Adipocyte (in vitro differentiated cells): ENCODE data around the gene FIGNL2.
A peak's percentile ranks its signal among the peaks of the same experiment; 100 is the strongest.

Source experiments
- DNase-seq: peaks from one replicate; pipeline ENCODE4 v3.0.0-alpha.2; 2015; ENCODE audit warnings: low read depth
- H3K27me3 ChIP-seq: replicated peaks from 2 replicates; pipeline ENCODE4 v1.7.0; 2013; ENCODE audit warnings: mild to moderate bottlenecking, low read length, moderate library complexity; ENCODE audit not compliant: control insufficient read depth, insufficient read depth
- H3K36me3 ChIP-seq: 2 replicates; pipeline ENCODE4 v1.7.0; 2013; ENCODE audit warnings: low read length, mild to moderate bottlenecking, moderate library complexity; ENCODE audit not compliant: control insufficient read depth, insufficient read depth, severe bottlenecking
- H3K4me1 ChIP-seq: 2 replicates; pipeline ENCODE4 v1.7.0; 2013; ENCODE audit warnings: mild to moderate bottlenecking, low read length, moderate library complexity; ENCODE audit not compliant: control insufficient read depth, insufficient read depth
- H3K4me3 ChIP-seq: 2 replicates; pipeline ENCODE4 v1.7.0; 2013; ENCODE audit warnings: mild to moderate bottlenecking, low read length, moderate library complexity
- H3K9ac ChIP-seq: 2 replicates; pipeline ENCODE4 v1.7.0; 2013; ENCODE audit warnings: mild to moderate bottlenecking, low read length, moderate library complexity
- H3K9me3 ChIP-seq: 2 replicates; pipeline ENCODE4 v1.7.0; 2013; ENCODE audit warnings: mild to moderate bottlenecking, low read length, moderate library complexity; ENCODE audit not compliant: control insufficient read depth

The FIGNL2 gene

GRCh38 chr12:51865757-51866270 lies 17.3 kb upstream of the FIGNL2 start:
- no peaks in the 10 kb centered on the region for H3K36me3 ChIP-seq
- H3K9me3 ChIP-seq = no peaks in the 10 kb centered on the region
- no peak for DNase-seq
- H3K9ac ChIP-seq = no peak overlapping the region
- H3K4me3 ChIP-seq = no peak overlapping the region
- H3K27me3 ChIP-seq = peaks cover 28% of the 10 kb centered on the region
- peaks cover 17% of the 10 kb centered on the region for H3K4me1 ChIP-seq

- H3K4me1 ChIP-seq = peaks cover 17% of the 10 kb centered on the region
- peaks cover 22% of the 10 kb centered on the region for H3K27me3 ChIP-seq
Measured at GRCh38 chr12:51864833-51865670, 16.5 kb upstream of the FIGNL2 start.

GRCh38 chr12:51863933-51864832 lies 15.7 kb upstream of the FIGNL2 start:
- H3K9me3 ChIP-seq = no peaks in the 10 kb centered on the region
- H3K4me3 ChIP-seq = peak overlapping the region; percentile 69
- peak; percentile 32 for DNase-seq
- no peak overlapping the region for H3K9ac ChIP-seq
- peaks cover 17% of the 10 kb centered on the region for H3K4me1 ChIP-seq
- peaks cover 22% of the 10 kb centered on the region for H3K27me3 ChIP-seq
- H3K36me3 ChIP-seq = no peaks in the 10 kb centered on the region

More at GRCh38 chr12:51864833-51865670, 16.5 kb upstream of the FIGNL2 start:
- Histone ChIP-seq H3K9me3 (no peaks in the 10 kb centered on the region), H3K36me3 (no peaks in the 10 kb centered on the region), H3K4me3 (peak overlapping the region; percentile 69), H3K9ac (no peak overlapping the region)
- DNase-seq = no peak

- Histone ChIP-seq H3K9ac (no peak overlapping the region), H3K4me1 (peaks cover 11% of the 10 kb centered on the region), H3K27me3 (peaks cover 15% of the 10 kb centered on the region), H3K9me3 (no peaks in the 10 kb centered on the region), H3K4me3 (peak overlapping the region; percentile 69), H3K36me3 (no peaks in the 10 kb centered on the region)
- DNase-seq = no peak
Measured at GRCh38 chr12:51863363-51863932, 14.9 kb upstream of the FIGNL2 start.

GRCh38 chr12:51862947-51863346 lies 14.4 kb upstream of the FIGNL2 start:
- Histone ChIP-seq H3K4me1 (peaks cover 11% of the 10 kb centered on the region), H3K4me3 (no peak overlapping the region), H3K9me3 (no peaks in the 10 kb centered on the region), H3K36me3 (no peaks in the 10 kb centered on the region), H3K9ac (no peak overlapping the region), H3K27me3 (peaks cover 10% of the 10 kb centered on the region)
- no peak for DNase-seq

- Histone ChIP-seq H3K9me3 (no peaks in the 10 kb centered on the region), H3K4me3 (no peak overlapping the region), H3K36me3 (no peaks in the 10 kb centered on the region), H3K4me1 (peaks cover 17% of the 10 kb centered on the region), H3K9ac (no peak overlapping the region), H3K27me3 (peaks cover 10% of the 10 kb centered on the region)
- no peak for DNase-seq
Measured at GRCh38 chr12:51860986-51861385, 12.5 kb upstream of the FIGNL2 start.

- no peaks in the 10 kb centered on the region for H3K9me3 ChIP-seq
- peak overlapping the region; percentile 63 for H3K9ac ChIP-seq
- DNase-seq = peak; percentile 55
- peaks cover 14% of the 10 kb centered on the region for H3K4me1 ChIP-seq
- peak overlapping the region; percentile 73 for H3K4me3 ChIP-seq
- no peaks in the 10 kb centered on the region for H3K27me3 ChIP-seq
- H3K36me3 ChIP-seq = no peaks in the 10 kb centered on the region
Measured at GRCh38 chr12:51855586-51856428, 7.3 kb upstream of the FIGNL2 start.

GRCh38 chr12:51852404-51853137 lies 4.1 kb upstream of the FIGNL2 start:
- H3K4me3 ChIP-seq = no peak overlapping the region
- DNase-seq = peak; percentile 48
- no peaks in the 10 kb centered on the region for H3K9me3 ChIP-seq

GRCh38 chr12:51851413-51852124 lies 3.1 kb upstream of the FIGNL2 start:
- no peak for DNase-seq
- peaks cover under 1% of the 10 kb centered on the region for H3K27me3 ChIP-seq
- peaks cover 13% of the 10 kb centered on the region for H3K4me1 ChIP-seq
- H3K9ac ChIP-seq = no peak overlapping the region
- no peaks in the 10 kb centered on the region for H3K9me3 ChIP-seq
- no peak overlapping the region for H3K4me3 ChIP-seq
- H3K36me3 ChIP-seq = no peaks in the 10 kb centered on the region

More at GRCh38 chr12:51852404-51853137, 4.1 kb upstream of the FIGNL2 start:
- H3K4me1 ChIP-seq = peaks cover 14% of the 10 kb centered on the region
- no peaks in the 10 kb centered on the region for H3K27me3 ChIP-seq
- no peaks in the 10 kb centered on the region for H3K36me3 ChIP-seq
- no peak overlapping the region for H3K9ac ChIP-seq
